ENCODE results near the gene SENP8. TPM values are rescaled to one million over a fixed set of nuclear protein-coding genes. Genes with fewer than 3 reads are reported as not detected.
A peak's percentile ranks its signal among the peaks of the same experiment; 100 is the strongest.
"Not testable (repeated sequence)": the region's sequence is repeated elsewhere in the genome, so short reads cannot be mapped to it uniquely, and the experiment has no call there.

Gene SENP8
- 4.9 and 6.1 TPM in 2 replicates for total RNA-seq (ENCODE audit: low replicate concordance)
- long read RNA-seq, full-length matches to known transcripts = 20 of 24 reads
- long read RNA-seq, partial matches to known transcripts = 2 of 24 reads
- long read RNA-seq, other reads (novel, unspliced or antisense) = 2 of 24 reads

- H3K4me1 Mint-ChIP-seq (ENCODE audit: unreplicated experiment) = peaks cover 36% of the 10 kb centered on the region
- H3K27ac Mint-ChIP-seq = peak within 1 kb of the TSS; percentile 99
- DNase-seq (ENCODE audit: extremely low spot score, unreplicated experiment) = peak; percentile 99
- peak within 1 kb of the TSS; percentile 99 for H3K4me3 Mint-ChIP-seq
- TF ChIP-seq, protein P1, sequence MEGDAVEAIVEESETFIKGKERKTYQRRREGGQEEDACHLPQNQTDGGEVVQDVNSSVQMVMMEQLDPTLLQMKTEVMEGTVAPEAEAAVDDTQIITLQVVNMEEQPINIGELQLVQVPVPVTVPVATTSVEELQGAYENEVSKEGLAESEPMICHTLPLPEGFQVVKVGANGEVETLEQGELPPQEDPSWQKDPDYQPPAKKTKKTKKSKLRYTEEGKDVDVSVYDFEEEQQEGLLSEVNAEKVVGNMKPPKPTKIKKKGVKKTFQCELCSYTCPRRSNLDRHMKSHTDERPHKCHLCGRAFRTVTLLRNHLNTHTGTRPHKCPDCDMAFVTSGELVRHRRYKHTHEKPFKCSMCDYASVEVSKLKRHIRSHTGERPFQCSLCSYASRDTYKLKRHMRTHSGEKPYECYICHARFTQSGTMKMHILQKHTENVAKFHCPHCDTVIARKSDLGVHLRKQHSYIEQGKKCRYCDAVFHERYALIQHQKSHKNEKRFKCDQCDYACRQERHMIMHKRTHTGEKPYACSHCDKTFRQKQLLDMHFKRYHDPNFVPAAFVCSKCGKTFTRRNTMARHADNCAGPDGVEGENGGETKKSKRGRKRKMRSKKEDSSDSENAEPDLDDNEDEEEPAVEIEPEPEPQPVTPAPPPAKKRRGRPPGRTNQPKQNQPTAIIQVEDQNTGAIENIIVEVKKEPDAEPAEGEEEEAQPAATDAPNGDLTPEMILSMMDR (conservative IDR thresholded peaks at IDR 0.05) = no peak
- no peaks in the 10 kb centered on the region for H3K36me3 Mint-ChIP-seq
- H3K9me3 Mint-ChIP-seq = no peaks in the 10 kb centered on the region
- no peaks in the 10 kb centered on the region for H3K27me3 Mint-ChIP-seq
These were observed at the start of gene SENP8, which contains the start of gene MYO9A for GRCh38 chr15:72118017-72118978. Gene SENP8, plus strand, starts transcription at chr15:72118403. Its CDS starts 21,221 bp downstream, at chr15:72139624. Gene MYO9A, minus strand, starts transcription at chr15:72118150. Its CDS starts 71,587 bp downstream, at chr15:72046563.

DNA sequence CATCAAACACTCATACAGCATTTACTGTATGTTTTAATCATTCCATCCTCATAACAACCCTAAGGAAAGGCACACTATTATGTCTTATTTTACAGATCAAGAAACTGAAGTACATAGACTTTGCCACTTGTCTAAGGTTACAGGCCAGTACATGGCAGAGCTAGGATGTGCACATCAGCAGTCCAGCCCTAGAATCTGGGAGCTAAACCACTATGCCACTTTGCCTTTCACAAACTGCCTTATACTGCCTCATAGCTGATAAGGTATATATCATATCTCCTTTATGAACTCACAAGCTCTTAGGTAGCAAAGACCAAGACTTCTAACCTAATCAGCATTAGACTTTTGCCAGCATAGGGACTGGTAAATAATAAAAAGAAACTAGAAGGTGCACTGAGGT is 49.3 kb upstream of the SENP8 start:
- TF ChIP-seq, protein P1 (conservative IDR thresholded peaks at IDR 0.05) = no peak
- H3K9me3 Mint-ChIP-seq = peaks cover 5% of the 10 kb centered on the region
- peaks cover 9% of the 10 kb centered on the region for H3K4me1 Mint-ChIP-seq (ENCODE audit: unreplicated experiment)

GRCh38 chr15:72070817-72071447 is 47.3 kb upstream of the SENP8 start:
- H3K27me3 Mint-ChIP-seq = no peaks in the 10 kb centered on the region
- TF ChIP-seq, protein P1 (conservative IDR thresholded peaks at IDR 0.05) = no peak
- peaks cover 14% of the 10 kb centered on the region for H3K4me1 Mint-ChIP-seq (ENCODE audit: unreplicated experiment)
- no peak overlapping the region for H3K4me3 Mint-ChIP-seq
- peaks cover 5% of the 10 kb centered on the region for H3K36me3 Mint-ChIP-seq
- no peaks in the 10 kb centered on the region for H3K9me3 Mint-ChIP-seq
- DNase-seq (ENCODE audit: extremely low spot score, unreplicated experiment) = no peak
- H3K27ac Mint-ChIP-seq = peak overlapping the region; percentile 8

More for the DNA sequence above, 49.3 kb upstream of the SENP8 start:
- H3K36me3 Mint-ChIP-seq = peaks cover 7% of the 10 kb centered on the region
- no peak for DNase-seq (ENCODE audit: extremely low spot score, unreplicated experiment)
- H3K27ac Mint-ChIP-seq = no peak overlapping the region
- H3K4me3 Mint-ChIP-seq = no peak overlapping the region
- no peaks in the 10 kb centered on the region for H3K27me3 Mint-ChIP-seq

- not testable (repeated sequence) for H3K9me3 Mint-ChIP-seq; H3K27ac Mint-ChIP-seq; H3K27me3 Mint-ChIP-seq; DNase-seq (ENCODE audit: extremely low spot score, unreplicated experiment); H3K4me3 Mint-ChIP-seq; H3K36me3 Mint-ChIP-seq
- peaks cover 14% of the 10 kb centered on the region for H3K4me1 Mint-ChIP-seq (ENCODE audit: unreplicated experiment)
These were observed 46.8 kb upstream of the SENP8 start for GRCh38 chr15:72071448-72071825.

DNA sequence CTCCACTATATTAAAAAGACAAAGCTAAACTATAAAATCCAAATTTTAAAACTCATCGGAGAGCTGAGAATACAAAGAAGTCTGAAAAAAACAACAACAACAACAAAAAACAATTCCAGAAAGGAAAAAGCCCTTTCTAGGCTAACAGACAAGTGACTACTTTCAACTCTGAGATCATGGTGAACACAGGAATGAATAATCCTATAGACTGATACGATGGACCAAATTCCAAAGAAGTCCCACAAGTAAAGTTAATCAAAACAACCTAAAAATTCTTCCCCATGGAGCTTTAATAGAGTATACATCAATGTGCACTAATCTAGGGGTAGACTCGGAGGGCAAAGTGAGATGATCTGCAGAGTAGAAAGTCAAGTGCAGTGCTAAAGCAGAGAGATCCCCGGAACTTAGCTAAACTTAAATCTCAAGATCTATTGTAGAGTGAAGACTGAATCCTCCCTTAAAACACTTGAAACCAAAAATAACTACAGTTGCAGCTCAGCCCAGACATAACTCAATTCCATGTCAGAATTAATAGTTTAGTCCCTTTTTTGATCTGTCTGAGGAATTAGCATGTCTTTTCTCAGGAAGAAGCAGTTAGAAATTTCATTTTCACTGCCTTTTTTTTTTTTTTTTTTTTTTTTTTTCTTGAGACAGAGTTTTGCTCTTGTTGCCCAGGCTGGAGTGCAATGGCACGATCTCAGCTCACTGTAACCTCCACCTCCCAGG is 43.7 kb upstream of the SENP8 start:
- no peak overlapping the region for H3K4me3 Mint-ChIP-seq
- no peaks in the 10 kb centered on the region for H3K9me3 Mint-ChIP-seq
- no peaks in the 10 kb centered on the region for H3K27me3 Mint-ChIP-seq
- H3K4me1 Mint-ChIP-seq (ENCODE audit: unreplicated experiment) = peaks cover 14% of the 10 kb centered on the region
- H3K27ac Mint-ChIP-seq = no peak overlapping the region
- no peak for DNase-seq (ENCODE audit: extremely low spot score, unreplicated experiment)
- TF ChIP-seq, protein P1 (conservative IDR thresholded peaks at IDR 0.05) = no peak
- peaks cover 14% of the 10 kb centered on the region for H3K36me3 Mint-ChIP-seq
